GM20431 (cell line): Measurements from ENCODE around the gene XPO5.

Source experiments
- in situ Hi-C: fragments of 300-500 bp; cut with MseI, MboI; formaldehyde crosslinking; loops from one replicate; pipeline ENCODE4 v1.15.0; 2020; ENCODE audit warnings: low sequenced_read_pairs; ENCODE audit not compliant: unreplicated experiment

Gene XPO5

GRCh38 chr6:43521836-43522235, 54.0 kb downstream of the XPO5 start:
- in situ Hi-C loops: no loop called here

DNA sequence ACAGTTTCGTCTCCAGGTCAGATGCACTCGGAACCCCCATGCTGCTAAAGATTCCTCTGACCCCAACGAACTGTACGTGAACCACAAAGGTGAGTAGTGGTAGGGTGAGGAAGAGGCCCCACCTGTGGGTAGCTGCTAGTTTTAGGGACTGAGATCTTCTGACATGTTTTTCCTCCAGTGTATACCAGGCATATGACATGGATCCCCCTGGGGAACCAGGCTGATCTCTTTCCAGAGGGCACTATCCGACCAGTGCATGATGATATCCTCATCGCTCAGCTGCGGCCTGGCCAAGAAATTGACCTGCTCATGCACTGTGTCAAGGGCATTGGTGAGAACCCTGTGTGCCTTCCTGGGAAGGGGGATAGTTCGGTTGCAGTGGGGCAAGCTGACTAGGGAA, 55.7 kb downstream of the XPO5 start:
- in situ Hi-C loops: no loop called here

DNA sequence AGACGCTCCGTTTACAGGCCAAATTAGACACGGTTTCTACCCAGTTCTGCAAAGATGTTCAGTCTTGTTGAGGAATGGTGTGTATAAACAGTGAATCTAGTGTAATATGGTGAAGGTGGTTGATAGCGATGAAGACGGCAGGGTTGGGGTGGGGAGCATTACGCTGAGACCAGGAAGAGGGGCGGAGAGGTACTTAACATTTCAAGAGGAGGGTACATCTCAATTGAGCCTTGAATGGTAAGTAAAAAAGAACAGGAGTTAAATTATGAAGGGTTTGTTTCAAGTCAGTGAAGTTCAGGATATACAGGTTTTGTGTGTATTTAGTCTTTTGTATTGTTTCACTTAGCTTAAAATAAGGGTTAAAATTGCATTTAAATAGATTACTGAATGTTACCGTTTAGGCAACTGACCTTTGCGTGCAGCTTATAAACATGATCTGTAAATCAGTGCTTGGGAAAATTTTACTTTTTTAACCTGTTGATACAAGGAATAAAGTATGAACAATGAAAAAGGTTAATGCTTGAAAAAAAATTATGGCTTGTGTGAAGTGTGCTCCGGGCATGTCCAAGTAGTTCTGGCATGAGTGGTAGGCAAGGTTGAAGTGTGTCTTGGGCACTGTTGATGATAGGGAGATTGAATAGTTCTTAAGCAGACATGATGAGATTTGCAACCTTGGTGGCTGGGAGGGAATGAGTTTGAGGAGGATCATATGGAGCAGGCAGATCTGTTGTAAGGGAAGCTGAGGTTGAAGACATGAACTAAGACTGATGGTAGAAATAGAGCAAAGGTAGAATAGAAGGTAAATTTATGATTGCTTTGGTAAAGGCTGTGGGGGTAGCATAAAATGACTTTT, 58.1 kb downstream of the XPO5 start:
- in situ Hi-C loops: no loop called here

GRCh38 chr6:43516697-43517504, 58.9 kb downstream of the XPO5 start, which contains the start of the genes POLR1C and YIPF3:
Gene POLR1C (plus strand): TSS chr6:43517089. CDS start chr6:43517110, 21 bp downstream.
Gene YIPF3 (minus strand): TSS chr6:43516926. CDS start chr6:43516807, 119 bp downstream.
- in situ Hi-C loops: no loop called here

- in situ Hi-C loops: no loop called here
These were observed 59.5 kb downstream of the XPO5 start for GRCh38 chr6:43516367-43516696.

DNA sequence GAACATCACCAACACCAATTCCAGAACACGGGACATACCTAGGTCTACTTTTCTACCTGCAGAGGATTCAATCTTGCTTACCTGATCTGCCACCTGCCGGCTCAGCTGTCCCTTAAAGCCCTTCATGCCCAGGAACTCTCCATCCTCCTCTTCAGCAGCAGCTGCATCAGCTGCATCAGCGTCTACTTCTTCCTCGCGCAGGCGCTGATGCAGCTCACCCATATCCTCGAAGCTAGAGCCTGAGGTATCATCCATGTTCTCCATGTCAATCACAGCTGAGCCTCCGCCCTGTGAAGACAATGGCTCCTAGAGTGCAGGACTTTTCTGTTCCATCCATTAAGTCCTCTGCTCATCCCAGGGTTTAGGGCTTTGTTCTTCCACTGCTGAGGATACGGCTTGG, 60.0 kb downstream of the XPO5 start:
- in situ Hi-C loops: no loop called here

DNA sequence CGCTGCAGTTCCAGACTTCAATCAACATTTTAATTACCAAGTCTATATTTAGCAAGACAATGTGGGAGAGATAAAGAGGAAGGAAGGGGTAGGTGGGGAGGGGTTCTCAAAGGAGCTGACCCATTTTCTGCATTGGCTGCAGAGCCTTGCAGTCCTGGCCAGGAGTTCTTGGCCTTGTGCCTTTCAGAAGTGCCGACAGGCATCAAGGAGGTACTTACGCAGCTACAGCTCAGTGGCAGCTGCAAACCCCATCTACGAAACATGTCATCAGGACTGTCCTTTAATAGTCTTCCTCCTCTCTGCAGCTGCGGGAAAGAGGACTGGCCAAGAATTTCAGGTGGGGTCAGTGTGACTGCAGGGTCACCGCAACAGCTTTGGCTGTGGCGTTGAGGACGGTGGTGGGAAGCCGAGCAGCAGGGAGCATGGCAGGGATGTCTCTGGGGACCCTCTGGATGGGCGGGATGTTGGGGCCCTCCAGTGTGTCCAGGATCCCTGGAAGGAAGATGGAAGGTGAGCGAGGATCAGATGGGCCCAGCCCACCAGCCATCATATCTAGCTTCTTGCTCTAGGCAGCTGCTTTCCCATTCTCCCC, 63.9 kb downstream of the XPO5 start:
- in situ Hi-C loops: no loop called here

DNA sequence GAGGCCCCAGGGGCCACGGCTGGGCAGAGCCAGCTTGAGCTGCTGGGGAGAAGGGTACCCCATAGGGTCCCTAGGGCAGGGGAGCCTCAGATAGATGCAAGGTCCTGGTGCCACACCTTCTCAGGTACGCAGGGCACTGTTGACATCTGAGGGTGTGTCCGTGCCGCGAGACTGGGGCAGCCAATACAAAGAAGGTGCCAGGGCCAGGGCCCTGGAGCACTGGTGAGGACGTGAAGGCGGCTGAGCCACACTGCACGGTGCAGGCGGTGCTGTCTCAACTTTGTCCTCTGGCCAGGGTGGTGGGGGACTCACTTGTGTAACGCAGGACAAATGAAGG, 65.0 kb downstream of the XPO5 start:
- in situ Hi-C loops: no loop called here

GRCh38 chr6:43509984-43510826, 65.6 kb downstream of the XPO5 start, which contains the start of gene LRRC73:
Gene LRRC73 (minus strand): TSS chr6:43510346. CDS start chr6:43509785, 561 bp downstream.
- in situ Hi-C loops: no loop called here

GRCh38 chr6:43509142-43509983, 66.5 kb downstream of the XPO5 start:
- in situ Hi-C loops: no loop called here

- in situ Hi-C loops: no loop called here
These were observed 67.2 kb downstream of the XPO5 start for GRCh38 chr6:43508481-43509141.

DNA sequence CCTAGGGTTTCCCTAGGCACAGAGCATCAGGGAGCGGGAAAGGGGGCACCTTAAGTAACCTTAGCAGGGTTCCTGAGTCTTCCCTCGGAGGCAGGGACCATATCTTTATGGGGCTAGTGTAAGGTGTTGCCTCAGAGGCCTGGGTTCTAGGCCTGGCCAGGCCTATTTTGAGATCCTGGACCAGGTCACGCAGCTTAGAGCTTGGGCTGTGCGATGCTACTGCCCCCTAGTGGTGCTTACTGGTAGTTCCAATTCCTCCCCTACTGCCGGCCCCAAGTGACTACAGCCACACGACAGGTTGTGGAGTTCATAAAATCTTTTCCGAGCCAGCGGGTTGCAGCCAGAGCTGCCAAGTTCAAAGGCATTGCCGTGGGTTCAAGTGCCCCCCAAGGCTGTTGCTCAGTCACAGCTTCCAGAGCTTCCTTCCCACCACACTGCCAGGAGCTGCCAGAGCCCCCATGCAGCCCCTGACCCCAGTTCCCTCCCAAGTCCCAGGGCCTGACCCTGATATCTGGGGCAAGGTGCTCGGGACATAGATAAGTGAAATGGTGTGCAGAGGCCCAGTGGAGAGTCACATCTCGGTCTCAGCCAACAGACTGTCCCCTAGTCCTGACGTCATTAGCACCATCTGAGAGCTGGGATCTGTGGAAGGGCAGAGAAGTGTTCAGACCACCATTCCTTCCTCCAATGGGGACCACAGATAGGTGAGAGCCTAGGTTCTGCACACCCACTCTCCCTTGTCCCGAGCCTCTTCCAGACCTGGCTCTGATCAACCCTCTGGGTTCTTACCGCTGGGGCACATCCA, 69.0 kb downstream of the XPO5 start:
- in situ Hi-C loops: no loop called here

- in situ Hi-C loops: no loop called here
These were observed 69.7 kb downstream of the XPO5 start for GRCh38 chr6:43506171-43506570.

DNA sequence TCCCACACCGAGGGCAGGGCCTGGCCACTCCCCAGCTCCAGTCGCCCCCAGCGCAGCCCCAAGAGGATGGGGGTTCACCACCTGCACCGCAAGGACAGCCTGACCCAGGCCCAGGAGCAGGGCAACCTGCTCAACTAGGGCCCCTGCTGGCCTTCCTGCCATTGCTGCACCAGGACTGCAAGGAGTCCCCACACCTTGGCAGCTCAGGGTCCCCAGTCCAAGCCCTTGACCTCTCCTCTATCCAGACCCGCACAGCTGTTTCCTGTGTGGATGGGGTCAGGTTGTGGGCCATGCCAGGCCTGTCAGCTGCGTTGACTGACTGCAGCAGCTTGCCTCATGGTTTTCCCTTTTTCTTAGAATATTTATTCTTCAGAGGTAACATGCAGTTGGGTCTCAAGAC, 70.1 kb downstream of the XPO5 start:
- in situ Hi-C loops: no loop called here

DNA sequence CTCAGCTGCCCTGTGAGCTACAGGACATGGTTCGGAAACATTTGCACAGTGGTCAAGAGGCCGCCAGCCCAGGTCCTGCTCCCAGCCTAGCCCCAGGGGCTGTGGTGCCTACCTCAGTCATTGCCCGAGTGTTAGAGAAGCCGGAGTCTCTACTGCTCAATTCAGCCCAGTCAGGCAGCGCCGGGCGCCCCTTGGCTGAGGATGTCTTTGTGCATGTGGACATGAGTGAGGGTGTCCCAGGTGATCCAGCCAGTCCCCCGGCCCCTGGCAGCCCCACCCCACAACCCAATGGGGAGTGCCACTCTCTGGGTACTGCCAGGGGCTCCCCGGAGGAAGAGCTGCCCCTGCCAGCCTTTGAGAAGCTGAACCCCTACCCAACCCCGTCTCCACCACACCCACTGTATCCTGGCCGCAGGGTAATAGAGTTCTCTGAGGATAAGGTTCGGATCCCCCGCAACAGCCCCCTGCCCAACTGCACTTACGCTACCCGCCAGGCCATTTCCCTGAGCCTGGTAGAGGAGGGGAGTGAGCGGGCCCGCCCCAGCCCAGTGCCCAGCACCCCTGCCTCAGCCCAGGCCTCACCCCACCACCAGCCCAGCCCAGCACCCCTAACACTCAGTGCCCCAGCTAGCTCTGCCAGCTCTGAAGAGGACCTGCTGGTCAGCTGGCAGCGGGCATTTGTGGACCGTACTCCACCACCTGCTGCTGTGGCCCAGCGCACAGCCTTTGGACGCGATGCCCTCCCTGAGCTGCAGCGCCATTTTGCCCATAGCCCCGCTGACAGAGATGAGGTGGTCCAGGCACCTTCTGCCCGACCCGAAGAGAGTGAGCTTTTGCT, 70.9 kb downstream of the XPO5 start:
- in situ Hi-C loops: no loop called here

GRCh38 chr6:43503443-43503842, 72.4 kb downstream of the XPO5 start:
- in situ Hi-C loops: no loop called here

- in situ Hi-C loops: no loop called here
These were observed 73.2 kb downstream of the XPO5 start for GRCh38 chr6:43502666-43503065.
